Glomerular visceral epithelial cell (primary cell): ENCODE measurements around the gene P4HA1.
"Not testable (repeated sequence)": the region's sequence is repeated elsewhere in the genome, so short reads cannot be mapped to it uniquely, and the experiment has no call there.

Experiments used
- DNase-seq: peaks from one replicate; pipeline ENCODE4 v3.0.0-alpha.2; 2016; ENCODE audit errors: extremely low spot score

P4HA1 gene

GRCh38 chr10:73043319-73043718, 53.3 kb downstream of the P4HA1 start:
- no peak for DNase-seq

- DNase-seq: no peak
These were observed 54.5 kb downstream of the P4HA1 start for GRCh38 chr10:73042130-73042529.

GRCh38 chr10:73039635-73040034, 57.0 kb downstream of the P4HA1 start:
- no peak for DNase-seq

GRCh38 chr10:73036285-73036684, 60.4 kb downstream of the P4HA1 start:
- not testable (repeated sequence) for DNase-seq

GRCh38 chr10:73032536-73032935, 64.1 kb downstream of the P4HA1 start:
- DNase-seq: no peak

GRCh38 chr10:73026623-73027022, 70.0 kb downstream of the P4HA1 start:
- not testable (repeated sequence) for DNase-seq

GRCh38 chr10:73023455-73024070, 73.1 kb downstream of the P4HA1 start:
- not testable (repeated sequence) for DNase-seq

GRCh38 chr10:73022961-73023360, 73.7 kb downstream of the P4HA1 start:
- not testable (repeated sequence) for DNase-seq

- DNase-seq: not testable (repeated sequence)
These were observed 75.0 kb downstream of the P4HA1 start for GRCh38 chr10:73021538-73022164.

- DNase-seq: no peak
These were observed 75.6 kb downstream of the P4HA1 start for GRCh38 chr10:73021050-73021449.

GRCh38 chr10:73019100-73019499, 77.6 kb downstream of the P4HA1 start:
- no peak for DNase-seq

- no peak for DNase-seq
These were observed 78.0 kb downstream of the P4HA1 start for GRCh38 chr10:73018632-73019031.

- DNase-seq: no peak
These were observed 78.6 kb downstream of the P4HA1 start for GRCh38 chr10:73017955-73018480.

- DNase-seq: no peak
These were observed 80.9 kb downstream of the P4HA1 start for GRCh38 chr10:73015779-73016178.

- DNase-seq: no peak
These were observed 92.8 kb downstream of the P4HA1 start for GRCh38 chr10:73003822-73004221.

GRCh38 chr10:73000973-73001372, 95.7 kb downstream of the P4HA1 start:
- no peak for DNase-seq

- no peak for DNase-seq
These were observed 99.6 kb downstream of the P4HA1 start for GRCh38 chr10:72997099-72997498.

GRCh38 chr10:72995459-72995858, 101.2 kb downstream of the P4HA1 start:
- DNase-seq: not testable (repeated sequence)

- not testable (repeated sequence) for DNase-seq
These were observed 106.9 kb downstream of the P4HA1 start for GRCh38 chr10:72989771-72990170.

GRCh38 chr10:72984618-72985017, 112.0 kb downstream of the P4HA1 start:
- not testable (repeated sequence) for DNase-seq

GRCh38 chr10:72981882-72982529, 114.7 kb downstream of the P4HA1 start:
- DNase-seq: no peak

GRCh38 chr10:72981028-72981881, 115.4 kb downstream of the P4HA1 start:
- DNase-seq: no peak
